Mammary epithelial cell (primary cell): ENCODE measurements around the gene PACSIN1.

Experiments used
- CTCF ChIP-seq, 2 donors: IDR thresholded peaks in 1 of 2; conservative IDR thresholded peaks in 1 of 2; 2 replicates each; pipeline ENCODE4 v1.5.1; 2011 to 2012; ENCODE audit warnings: inconsistent platforms in 2 of 2, low read length in 2 of 2, mild to moderate bottlenecking in 2 of 2, control low read depth in 1 of 2, low read depth in 1 of 2; ENCODE audit not compliant: insufficient read depth in 1 of 2; ENCODE audit errors: extremely low read depth in 1 of 2
- EZH2 ChIP-seq: IDR thresholded peaks from 2 replicates; pipeline ENCODE4 v1.6.1; 2012; ENCODE audit warnings: low read length, inconsistent platforms, borderline replicate concordance

- TF ChIP-seq CTCF (conservative IDR thresholded peaks at IDR 0.05 in 1 of 2, IDR thresholded peaks at IDR 0.05 in 1 of 2; ENCODE audit: extremely low read depth in 1 of 2, insufficient read depth in 1 of 2, low read depth in 1 of 2, low read length in 2 of 2) (no peak), EZH2 (no peak)
Measured at GRCh38 chr6:34565722-34566137, 99.9 kb downstream of the PACSIN1 start.
